ENCODE data around the gene COL4A3.

- TF ChIP-seq POLR2AphosphoS5 (IDR thresholded peaks at IDR 0.05; ENCODE audit: insufficient read depth in 1 of 2, low read depth in 1 of 2) (no peak), CTCF (IDR thresholded peaks at IDR 0.05) (no peak), POLR2A (IDR thresholded peaks at IDR 0.05) (no peak)
These were observed 160.2 kb downstream of the COL4A3 start for GRCh38 chr2:227324642-227324994.
